ENCODE results near the gene ARSG. TPM values are rescaled to one million over a fixed set of nuclear protein-coding genes. Genes with fewer than 3 reads are reported as not detected.

ARSG gene
- total and polyA plus RNA-seq, 9 of the 15 experiments (the other 6 are each of a cell fraction or from before 2014, with no cell fraction given), result 1.0 to 5.6 (median 1.8) TPM

DNA sequence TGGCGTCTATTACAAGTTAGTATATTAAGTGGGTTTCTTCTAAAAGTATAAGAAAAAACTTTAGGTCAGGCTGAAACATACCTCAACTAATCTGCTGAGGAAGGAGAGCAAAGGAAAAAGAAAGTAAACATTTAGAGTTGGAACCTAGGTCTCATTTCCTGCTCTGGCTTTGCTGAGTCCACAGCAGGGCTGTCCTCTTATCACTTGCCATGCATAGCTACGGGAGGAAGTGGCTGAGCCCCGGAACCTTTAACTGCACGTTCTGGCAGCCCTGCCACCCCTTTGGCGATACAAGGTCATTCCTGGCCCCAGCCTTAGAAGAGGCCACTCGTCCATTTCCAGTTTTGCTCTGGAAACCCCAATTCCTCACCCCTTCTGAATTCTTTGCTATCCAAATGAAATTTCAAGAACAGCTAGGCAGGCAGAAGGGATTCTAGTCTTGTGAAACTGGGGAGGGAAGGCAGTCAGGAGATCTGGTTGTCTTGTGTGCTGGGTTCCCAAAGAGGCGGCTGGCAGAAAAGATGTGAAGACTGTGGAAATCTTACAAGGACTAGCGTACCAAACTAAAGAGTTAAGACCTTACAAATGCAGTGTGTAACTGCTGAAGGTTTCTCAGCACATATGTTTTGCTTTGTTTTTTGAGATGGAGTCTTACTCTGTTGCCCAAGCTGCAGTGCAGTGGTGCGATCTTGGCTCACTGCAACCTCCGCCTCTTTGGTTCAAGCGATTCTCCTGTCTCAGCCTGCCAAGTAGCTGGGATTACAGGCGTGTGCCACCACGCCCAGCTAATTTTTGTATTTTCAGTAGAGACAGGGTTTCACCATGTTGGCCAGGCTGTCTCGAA is 146.9 kb downstream of the ARSG start (continued):
- TF ChIP-seq MAZ (CRISPR knock-in tag; conservative IDR thresholded peaks at IDR 0.05 in 1 of 2, IDR thresholded peaks at IDR 0.05 in 1 of 2), result no peak; a peak in 1 of 4 replicates
- TF ChIP-seq ZFPM2 (CRISPR knock-in tag; IDR thresholded peaks at IDR 0.05), result no peak
- TF ChIP-seq TAF9B (IDR thresholded peaks at IDR 0.05; ENCODE audit: partially characterized antibody), result peak; percentile 36
- TF ChIP-seq FOXK2 (conservative IDR thresholded peaks at IDR 0.05 in 1 of 2, IDR thresholded peaks at IDR 0.05 in 1 of 2; ENCODE audit: low read depth in 2 of 2), result 0 out of 4 replicates have a peak, but pooled peaks of 1 of the 2 experiments have one; percentile 15
- no peak for TF ChIP-seq USF2 (CRISPR knock-in tag; IDR thresholded peaks at IDR 0.05)
- TF ChIP-seq EGR1 (conservative IDR thresholded peaks at IDR 0.05), result no peak
- TF ChIP-seq U2AF2 (optimal IDR thresholded peaks at IDR 0.05; ENCODE audit: low read depth, low read length), result no peak
- TF ChIP-seq RUNX1 (IDR thresholded peaks at IDR 0.05; ENCODE audit: low read depth), result no peak
- no peak for TF ChIP-seq GABPB2 (CRISPR knock-in tag; conservative IDR thresholded peaks at IDR 0.05)
- TF ChIP-seq GTF3C2 (IDR thresholded peaks at IDR 0.05; ENCODE audit: borderline replicate concordance, extremely low read depth, insufficient read length), result no peak
- TF ChIP-seq CBX3 (IDR thresholded peaks at IDR 0.05; ENCODE audit: borderline replicate concordance in 1 of 2, low read length in 2 of 2), result no peak
- TF ChIP-seq POLR2AphosphoS5 (IDR thresholded peaks at IDR 0.05; ENCODE audit: control insufficient read depth, insufficient read depth, low read depth, low read length), result peak; percentile 39; the same call in 1 of the 2 replicates
- TF ChIP-seq, protein P1, sequence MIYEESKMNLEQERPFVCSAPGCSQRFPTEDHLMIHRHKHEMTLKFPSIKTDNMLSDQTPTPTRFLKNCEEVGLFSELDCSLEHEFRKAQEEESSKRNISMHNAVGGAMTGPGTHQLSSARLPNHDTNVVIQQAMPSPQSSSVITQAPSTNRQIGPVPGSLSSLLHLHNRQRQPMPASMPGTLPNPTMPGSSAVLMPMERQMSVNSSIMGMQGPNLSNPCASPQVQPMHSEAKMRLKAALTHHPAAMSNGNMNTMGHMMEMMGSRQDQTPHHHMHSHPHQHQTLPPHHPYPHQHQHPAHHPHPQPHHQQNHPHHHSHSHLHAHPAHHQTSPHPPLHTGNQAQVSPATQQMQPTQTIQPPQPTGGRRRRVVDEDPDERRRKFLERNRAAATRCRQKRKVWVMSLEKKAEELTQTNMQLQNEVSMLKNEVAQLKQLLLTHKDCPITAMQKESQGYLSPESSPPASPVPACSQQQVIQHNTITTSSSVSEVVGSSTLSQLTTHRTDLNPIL (CRISPR knock-in tag; IDR thresholded peaks at IDR 0.05), result no peak
- TF ChIP-seq ZNF696 (CRISPR knock-in tag; conservative IDR thresholded peaks at IDR 0.05), result no peak
